NT2/D1 (cell line): ENCODE measurements around the gene MGAT5.

Source experiments
- SUZ12 ChIP-seq: IDR thresholded peaks from 2 replicates; pipeline ENCODE4 v1.6.1; 2011; ENCODE audit not compliant: insufficient read length, insufficient read depth; ENCODE audit errors: extremely low read depth
- YY1 ChIP-seq: IDR thresholded peaks from 2 replicates; pipeline ENCODE4 v1.6.1; 2011; ENCODE audit not compliant: insufficient read length, insufficient read depth

- no peak for TF ChIP-seq YY1
- no peak for TF ChIP-seq SUZ12
These were observed 38.6 kb downstream of the MGAT5 start for GRCh38 chr2:134292514-134292913.
